ENCODE results near the gene ASIC4.

DNA sequence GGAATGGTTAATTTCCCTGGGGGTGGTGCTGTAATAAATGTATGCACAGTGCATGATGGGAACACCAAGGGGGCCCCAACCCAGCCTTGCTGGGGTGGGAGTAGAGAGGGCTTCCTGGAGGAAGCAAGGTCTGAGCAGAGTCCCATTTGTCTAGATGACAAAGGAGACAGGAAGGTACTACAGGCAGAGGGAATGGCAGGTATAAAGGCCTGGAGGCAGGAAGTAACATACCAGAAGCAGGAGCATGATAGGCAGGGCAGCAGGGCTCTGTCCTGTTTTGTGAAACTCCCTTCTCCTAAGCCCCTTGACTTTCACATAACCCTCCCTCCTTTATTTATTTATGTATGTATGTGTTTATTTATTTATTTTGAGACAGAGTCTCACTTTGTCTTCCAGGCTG, 11.7 kb upstream of the ASIC4 start:
- TF ChIP-seq, protein P1, sequence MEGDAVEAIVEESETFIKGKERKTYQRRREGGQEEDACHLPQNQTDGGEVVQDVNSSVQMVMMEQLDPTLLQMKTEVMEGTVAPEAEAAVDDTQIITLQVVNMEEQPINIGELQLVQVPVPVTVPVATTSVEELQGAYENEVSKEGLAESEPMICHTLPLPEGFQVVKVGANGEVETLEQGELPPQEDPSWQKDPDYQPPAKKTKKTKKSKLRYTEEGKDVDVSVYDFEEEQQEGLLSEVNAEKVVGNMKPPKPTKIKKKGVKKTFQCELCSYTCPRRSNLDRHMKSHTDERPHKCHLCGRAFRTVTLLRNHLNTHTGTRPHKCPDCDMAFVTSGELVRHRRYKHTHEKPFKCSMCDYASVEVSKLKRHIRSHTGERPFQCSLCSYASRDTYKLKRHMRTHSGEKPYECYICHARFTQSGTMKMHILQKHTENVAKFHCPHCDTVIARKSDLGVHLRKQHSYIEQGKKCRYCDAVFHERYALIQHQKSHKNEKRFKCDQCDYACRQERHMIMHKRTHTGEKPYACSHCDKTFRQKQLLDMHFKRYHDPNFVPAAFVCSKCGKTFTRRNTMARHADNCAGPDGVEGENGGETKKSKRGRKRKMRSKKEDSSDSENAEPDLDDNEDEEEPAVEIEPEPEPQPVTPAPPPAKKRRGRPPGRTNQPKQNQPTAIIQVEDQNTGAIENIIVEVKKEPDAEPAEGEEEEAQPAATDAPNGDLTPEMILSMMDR (conservative IDR thresholded peaks at IDR 0.05; ENCODE audit: low read length): no peak
- TF ChIP-seq EZH2phosphoT487 (IDR thresholded peaks at IDR 0.05; ENCODE audit: borderline replicate concordance, low read depth, low read length): no peak

All from OCI-LY7 (cell line).